ENCODE measurements around the gene GOT1.
A peak's percentile ranks its signal among the peaks of the same experiment; 100 is the strongest.

GOT1 gene

DNA sequence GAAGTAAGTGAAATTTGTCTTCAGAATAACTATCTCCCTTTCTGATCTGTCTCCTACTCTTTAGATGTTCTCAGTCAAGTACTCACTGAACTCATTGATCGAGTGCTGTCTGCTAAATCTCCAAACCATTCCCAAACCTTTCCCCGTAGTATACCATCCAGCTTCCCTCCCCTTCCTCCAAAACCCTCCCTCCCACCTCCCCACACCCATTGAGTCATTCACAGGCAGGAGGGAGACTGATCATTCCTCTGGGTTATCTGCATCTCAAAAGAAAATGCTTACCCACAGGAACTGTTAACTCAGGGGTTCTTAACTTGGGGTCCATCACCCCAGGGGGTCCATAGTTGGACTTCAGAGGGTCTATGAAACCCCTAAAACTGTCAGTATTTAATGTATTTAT lies 37.4 kb downstream of the GOT1 start:
- H3K4me3 ChIP-seq (ENCODE audit: low read depth, low read length): no peak overlapping the region
- no peak for TF ChIP-seq ZNF133 (tag by site-specific recombination; IDR thresholded peaks at IDR 0.05)
- TF ChIP-seq, protein P1, sequence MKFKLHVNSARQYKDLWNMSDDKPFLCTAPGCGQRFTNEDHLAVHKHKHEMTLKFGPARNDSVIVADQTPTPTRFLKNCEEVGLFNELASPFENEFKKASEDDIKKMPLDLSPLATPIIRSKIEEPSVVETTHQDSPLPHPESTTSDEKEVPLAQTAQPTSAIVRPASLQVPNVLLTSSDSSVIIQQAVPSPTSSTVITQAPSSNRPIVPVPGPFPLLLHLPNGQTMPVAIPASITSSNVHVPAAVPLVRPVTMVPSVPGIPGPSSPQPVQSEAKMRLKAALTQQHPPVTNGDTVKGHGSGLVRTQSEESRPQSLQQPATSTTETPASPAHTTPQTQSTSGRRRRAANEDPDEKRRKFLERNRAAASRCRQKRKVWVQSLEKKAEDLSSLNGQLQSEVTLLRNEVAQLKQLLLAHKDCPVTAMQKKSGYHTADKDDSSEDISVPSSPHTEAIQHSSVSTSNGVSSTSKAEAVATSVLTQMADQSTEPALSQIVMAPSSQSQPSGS (tag by site-specific recombination; IDR thresholded peaks at IDR 0.05; ENCODE audit: low read depth): no peak
- TF ChIP-seq, protein P2, sequence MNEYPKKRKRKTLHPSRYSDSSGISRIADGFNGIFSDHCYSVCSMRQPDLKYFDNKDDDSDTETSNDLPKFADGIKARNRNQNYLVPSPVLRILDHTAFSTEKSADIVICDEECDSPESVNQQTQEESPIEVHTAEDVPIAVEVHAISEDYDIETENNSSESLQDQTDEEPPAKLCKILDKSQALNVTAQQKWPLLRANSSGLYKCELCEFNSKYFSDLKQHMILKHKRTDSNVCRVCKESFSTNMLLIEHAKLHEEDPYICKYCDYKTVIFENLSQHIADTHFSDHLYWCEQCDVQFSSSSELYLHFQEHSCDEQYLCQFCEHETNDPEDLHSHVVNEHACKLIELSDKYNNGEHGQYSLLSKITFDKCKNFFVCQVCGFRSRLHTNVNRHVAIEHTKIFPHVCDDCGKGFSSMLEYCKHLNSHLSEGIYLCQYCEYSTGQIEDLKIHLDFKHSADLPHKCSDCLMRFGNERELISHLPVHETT (tag by site-specific recombination; IDR thresholded peaks at IDR 0.05): peak; percentile 13; the same call in 1 of the 2 replicates
- TF ChIP-seq GLIS2 (tag by site-specific recombination; IDR thresholded peaks at IDR 0.05): no peak
- no peak for TF ChIP-seq ZNF701 (tag by site-specific recombination; IDR thresholded peaks at IDR 0.05)
- TF ChIP-seq, protein P3, sequence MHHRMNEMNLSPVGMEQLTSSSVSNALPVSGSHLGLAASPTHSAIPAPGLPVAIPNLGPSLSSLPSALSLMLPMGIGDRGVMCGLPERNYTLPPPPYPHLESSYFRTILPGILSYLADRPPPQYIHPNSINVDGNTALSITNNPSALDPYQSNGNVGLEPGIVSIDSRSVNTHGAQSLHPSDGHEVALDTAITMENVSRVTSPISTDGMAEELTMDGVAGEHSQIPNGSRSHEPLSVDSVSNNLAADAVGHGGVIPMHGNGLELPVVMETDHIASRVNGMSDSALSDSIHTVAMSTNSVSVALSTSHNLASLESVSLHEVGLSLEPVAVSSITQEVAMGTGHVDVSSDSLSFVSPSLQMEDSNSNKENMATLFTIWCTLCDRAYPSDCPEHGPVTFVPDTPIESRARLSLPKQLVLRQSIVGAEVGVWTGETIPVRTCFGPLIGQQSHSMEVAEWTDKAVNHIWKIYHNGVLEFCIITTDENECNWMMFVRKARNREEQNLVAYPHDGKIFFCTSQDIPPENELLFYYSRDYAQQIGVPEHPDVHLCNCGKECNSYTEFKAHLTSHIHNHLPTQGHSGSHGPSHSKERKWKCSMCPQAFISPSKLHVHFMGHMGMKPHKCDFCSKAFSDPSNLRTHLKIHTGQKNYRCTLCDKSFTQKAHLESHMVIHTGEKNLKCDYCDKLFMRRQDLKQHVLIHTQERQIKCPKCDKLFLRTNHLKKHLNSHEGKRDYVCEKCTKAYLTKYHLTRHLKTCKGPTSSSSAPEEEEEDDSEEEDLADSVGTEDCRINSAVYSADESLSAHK (tag by site-specific recombination; IDR thresholded peaks at IDR 0.05): no peak
- TF ChIP-seq ZNF423 (tag by site-specific recombination; IDR thresholded peaks at IDR 0.05): no peak
- no peak for TF ChIP-seq ZNF16 (tag by site-specific recombination; IDR thresholded peaks at IDR 0.05; ENCODE audit: low read depth)
- no peak for TF ChIP-seq GLI4 (tag by site-specific recombination; IDR thresholded peaks at IDR 0.05)
- no peak for TF ChIP-seq ZNF677 (tag by site-specific recombination; IDR thresholded peaks at IDR 0.05)
- TF ChIP-seq YY2 (tag by site-specific recombination; IDR thresholded peaks at IDR 0.05): no peak
- TF ChIP-seq, protein P4, sequence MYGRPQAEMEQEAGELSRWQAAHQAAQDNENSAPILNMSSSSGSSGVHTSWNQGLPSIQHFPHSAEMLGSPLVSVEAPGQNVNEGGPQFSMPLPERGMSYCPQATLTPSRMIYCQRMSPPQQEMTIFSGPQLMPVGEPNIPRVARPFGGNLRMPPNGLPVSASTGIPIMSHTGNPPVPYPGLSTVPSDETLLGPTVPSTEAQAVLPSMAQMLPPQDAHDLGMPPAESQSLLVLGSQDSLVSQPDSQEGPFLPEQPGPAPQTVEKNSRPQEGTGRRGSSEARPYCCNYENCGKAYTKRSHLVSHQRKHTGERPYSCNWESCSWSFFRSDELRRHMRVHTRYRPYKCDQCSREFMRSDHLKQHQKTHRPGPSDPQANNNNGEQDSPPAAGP (tag by site-specific recombination; IDR thresholded peaks at IDR 0.05): 0 out of 2 replicates have a peak, but pooled peaks have one; percentile 10
- TF ChIP-seq, protein P5, sequence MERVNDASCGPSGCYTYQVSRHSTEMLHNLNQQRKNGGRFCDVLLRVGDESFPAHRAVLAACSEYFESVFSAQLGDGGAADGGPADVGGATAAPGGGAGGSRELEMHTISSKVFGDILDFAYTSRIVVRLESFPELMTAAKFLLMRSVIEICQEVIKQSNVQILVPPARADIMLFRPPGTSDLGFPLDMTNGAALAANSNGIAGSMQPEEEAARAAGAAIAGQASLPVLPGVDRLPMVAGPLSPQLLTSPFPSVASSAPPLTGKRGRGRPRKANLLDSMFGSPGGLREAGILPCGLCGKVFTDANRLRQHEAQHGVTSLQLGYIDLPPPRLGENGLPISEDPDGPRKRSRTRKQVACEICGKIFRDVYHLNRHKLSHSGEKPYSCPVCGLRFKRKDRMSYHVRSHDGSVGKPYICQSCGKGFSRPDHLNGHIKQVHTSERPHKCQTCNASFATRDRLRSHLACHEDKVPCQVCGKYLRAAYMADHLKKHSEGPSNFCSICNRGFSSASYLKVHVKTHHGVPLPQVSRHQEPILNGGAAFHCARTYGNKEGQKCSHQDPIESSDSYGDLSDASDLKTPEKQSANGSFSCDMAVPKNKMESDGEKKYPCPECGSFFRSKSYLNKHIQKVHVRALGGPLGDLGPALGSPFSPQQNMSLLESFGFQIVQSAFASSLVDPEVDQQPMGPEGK (tag by site-specific recombination; IDR thresholded peaks at IDR 0.05): 0 out of 2 replicates have a peak, but pooled peaks have one; percentile 19
- TF ChIP-seq, protein P6, sequence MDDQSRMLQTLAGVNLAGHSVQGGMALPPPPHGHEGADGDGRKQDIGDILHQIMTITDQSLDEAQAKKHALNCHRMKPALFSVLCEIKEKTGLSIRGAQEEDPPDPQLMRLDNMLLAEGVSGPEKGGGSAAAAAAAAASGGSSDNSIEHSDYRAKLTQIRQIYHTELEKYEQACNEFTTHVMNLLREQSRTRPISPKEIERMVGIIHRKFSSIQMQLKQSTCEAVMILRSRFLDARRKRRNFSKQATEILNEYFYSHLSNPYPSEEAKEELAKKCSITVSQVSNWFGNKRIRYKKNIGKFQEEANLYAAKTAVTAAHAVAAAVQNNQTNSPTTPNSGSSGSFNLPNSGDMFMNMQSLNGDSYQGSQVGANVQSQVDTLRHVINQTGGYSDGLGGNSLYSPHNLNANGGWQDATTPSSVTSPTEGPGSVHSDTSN (CRISPR knock-in tag; IDR thresholded peaks at IDR 0.05): no peak
- no peak for TF ChIP-seq ZNF529 (tag by site-specific recombination; IDR thresholded peaks at IDR 0.05; ENCODE audit: insufficient replicate concordance)
- no peak for TF ChIP-seq ZNF544 (tag by site-specific recombination; IDR thresholded peaks at IDR 0.05)
- TF ChIP-seq WT1 (tag by site-specific recombination; IDR thresholded peaks at IDR 0.05): no peak
- no peak for TF ChIP-seq ZNF24 (tag by site-specific recombination; IDR thresholded peaks at IDR 0.05)
- no peak for TF ChIP-seq ZNF76 (tag by site-specific recombination; IDR thresholded peaks at IDR 0.05; ENCODE audit: borderline replicate concordance, low read depth)
- TF ChIP-seq ZSCAN16 (tag by site-specific recombination; IDR thresholded peaks at IDR 0.05): 0 out of 2 replicates have a peak, but pooled peaks have one; percentile 18
- no peak for TF ChIP-seq ZNF549 (tag by site-specific recombination; IDR thresholded peaks at IDR 0.05)
- TF ChIP-seq, protein P7, sequence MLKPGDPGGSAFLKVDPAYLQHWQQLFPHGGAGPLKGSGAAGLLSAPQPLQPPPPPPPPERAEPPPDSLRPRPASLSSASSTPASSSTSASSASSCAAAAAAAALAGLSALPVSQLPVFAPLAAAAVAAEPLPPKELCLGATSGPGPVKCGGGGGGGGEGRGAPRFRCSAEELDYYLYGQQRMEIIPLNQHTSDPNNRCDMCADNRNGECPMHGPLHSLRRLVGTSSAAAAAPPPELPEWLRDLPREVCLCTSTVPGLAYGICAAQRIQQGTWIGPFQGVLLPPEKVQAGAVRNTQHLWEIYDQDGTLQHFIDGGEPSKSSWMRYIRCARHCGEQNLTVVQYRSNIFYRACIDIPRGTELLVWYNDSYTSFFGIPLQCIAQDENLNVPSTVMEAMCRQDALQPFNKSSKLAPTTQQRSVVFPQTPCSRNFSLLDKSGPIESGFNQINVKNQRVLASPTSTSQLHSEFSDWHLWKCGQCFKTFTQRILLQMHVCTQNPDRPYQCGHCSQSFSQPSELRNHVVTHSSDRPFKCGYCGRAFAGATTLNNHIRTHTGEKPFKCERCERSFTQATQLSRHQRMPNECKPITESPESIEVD (tag by site-specific recombination; IDR thresholded peaks at IDR 0.05): no peak
- no peak for TF ChIP-seq ZNF311 (tag by site-specific recombination; IDR thresholded peaks at IDR 0.05; ENCODE audit: borderline replicate concordance)
- no peak overlapping the region for H3K27ac ChIP-seq (ENCODE audit: extremely low read depth, low read depth, low read length)
- H3K36me3 ChIP-seq (ENCODE audit: control insufficient read depth in 2 of 2, insufficient read depth in 1 of 2, low read length in 2 of 2): peaks cover 18 to 26% of the 10 kb centered on the region in 2 experiments
- ChIA-PET CTCF (interaction anchor here (0.6 to 4.3 kb wide), 14 partner anchors 10 to 632 kb away, joined by 3 to 34 read pairs (median 6); partner anchors contain the start of gene SLC25A28), POLR2A (interaction anchor here (1.3 kb wide), 1 partner anchor 38 kb away, joined by 6 read pairs; the partner anchor contains the start of gene GOT1)
- H3K4me1 ChIP-seq (ENCODE audit: control insufficient read depth, insufficient read depth, low read length): peaks cover 19% of the 10 kb centered on the region
- no peaks in the 10 kb centered on the region for H3K9me3 ChIP-seq (ENCODE audit: control insufficient read depth, insufficient read depth, low read depth, low read length)
